OCI-LY3 (cell line): ENCODE results near the gene GALNT18.

Experiments
- CTCF ChIP-seq: fragments of 200-600, 300-600 bp; sonication (generic); IDR thresholded peaks from 2 replicates; pipeline ENCODE4 v1.5.1; 2014; ENCODE audit warnings: antibody characterized with exemption, low read length, low read depth
- EZH2phosphoT487 ChIP-seq: fragments of 200-600 bp; shearing (Covaris generic); IDR thresholded peaks from 2 replicates; pipeline ENCODE4 v1.6.1; 2018; ENCODE audit warnings: antibody characterized with exemption, mixed run types, low read depth

DNA sequence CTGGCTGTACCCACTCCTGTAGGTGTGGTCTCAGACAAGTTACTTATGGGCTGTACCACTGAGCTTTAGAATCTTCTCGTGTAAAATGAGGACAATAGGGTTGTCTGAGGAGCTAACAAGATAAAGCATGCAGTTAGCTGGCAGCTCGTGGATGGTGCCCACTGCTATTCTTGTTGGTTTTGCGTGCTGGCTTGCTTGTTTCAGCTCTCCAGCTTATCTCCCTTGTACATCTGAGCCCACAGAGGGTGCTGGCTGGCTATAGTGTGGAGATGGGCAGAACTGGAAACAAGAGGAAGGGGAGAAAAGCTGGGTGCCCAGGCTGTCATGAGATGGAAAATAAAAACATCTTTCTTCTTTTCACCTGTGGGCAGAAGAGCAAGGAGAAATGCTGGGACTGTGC, 46.5 kb upstream of the GALNT18 start:
- TF ChIP-seq CTCF (no peak), EZH2phosphoT487 (no peak)
